NCI-H2081 treated with DMSO at 0.1 percent for 48 hours (cell line): ENCODE measurements around the gene HHAT.

Experiments used
- DNase-seq: peaks from one replicate; lab custom pipeline; 2025; lab: John Stamatoyannopoulos, UW

The HHAT gene

GRCh38 chr1:210328746-210329503, at the start of gene HHAT:
TSS of gene HHAT (plus strand) at chr1:210328902. CDS start at chr1:210348976, 20,074 bp downstream.
- peak; percentile 50 for DNase-seq

GRCh38 chr1:210280221-210280620, 48.5 kb upstream of the HHAT start:
- no peak for DNase-seq

GRCh38 chr1:210288116-210288515, 40.6 kb upstream of the HHAT start:
- DNase-seq = no peak

GRCh38 chr1:210289248-210289647, 39.5 kb upstream of the HHAT start:
- DNase-seq = no peak

GRCh38 chr1:210291081-210291764, 37.5 kb upstream of the HHAT start:
- DNase-seq = no peak

GRCh38 chr1:210291786-210292230, 36.9 kb upstream of the HHAT start:
- no peak for DNase-seq

GRCh38 chr1:210292231-210292871, 36.4 kb upstream of the HHAT start:
- DNase-seq = no peak

GRCh38 chr1:210293171-210293607, 35.5 kb upstream of the HHAT start:
- DNase-seq = no peak

- DNase-seq = no peak
Observed at GRCh38 chr1:210294999-210295745, 33.5 kb upstream of the HHAT start.

- DNase-seq = no peak
Observed at GRCh38 chr1:210296682-210297081, 32.0 kb upstream of the HHAT start.

GRCh38 chr1:210298296-210298695, 30.4 kb upstream of the HHAT start:
- DNase-seq = no peak

GRCh38 chr1:210298936-210299335, 29.8 kb upstream of the HHAT start:
- DNase-seq = no peak

- no peak for DNase-seq
Observed at GRCh38 chr1:210299501-210299900, 29.2 kb upstream of the HHAT start.

- DNase-seq = no peak
Observed at GRCh38 chr1:210300923-210301614, 27.6 kb upstream of the HHAT start.

GRCh38 chr1:210301615-210302000, 27.1 kb upstream of the HHAT start:
- no peak for DNase-seq

GRCh38 chr1:210302501-210302900, 26.2 kb upstream of the HHAT start:
- no peak for DNase-seq

GRCh38 chr1:210303391-210303790, 25.3 kb upstream of the HHAT start:
- DNase-seq = no peak

GRCh38 chr1:210310562-210311153, 18.0 kb upstream of the HHAT start:
- DNase-seq = no peak

- no peak for DNase-seq
Observed at GRCh38 chr1:210311726-210312493, 16.8 kb upstream of the HHAT start.

GRCh38 chr1:210313046-210313595, 15.6 kb upstream of the HHAT start:
- DNase-seq = no peak
